GM12865 (cell line): ENCODE measurements around the gene CBX6.

Source experiments
- DNase-seq: peaks from one replicate; pipeline ENCODE4 v3.0.0; 2010; ENCODE audit warnings: low read depth
- H3K4me3 ChIP-seq: 2 replicates; pipeline ENCODE4 v1.5.1; 2011; ENCODE audit warnings: mild to moderate bottlenecking, low read depth, low read length, control low read depth
- CTCF ChIP-seq: IDR thresholded peaks from 2 replicates; pipeline ENCODE4 v1.5.1; 2011; ENCODE audit warnings: low read length, control low read depth, low read depth, inconsistent platforms; ENCODE audit not compliant: insufficient read depth; ENCODE audit errors: missing control alignments

Gene CBX6

GRCh38 chr22:38901111-38901641, 29.2 kb upstream of the CBX6 start:
- no peak overlapping the region for H3K4me3 ChIP-seq
- DNase-seq, result no peak
- no peak for TF ChIP-seq CTCF

GRCh38 chr22:38900677-38901076, 28.7 kb upstream of the CBX6 start:
- no peak for DNase-seq
- H3K4me3 ChIP-seq, result no peak overlapping the region
- TF ChIP-seq CTCF, result no peak

- no peak overlapping the region for H3K4me3 ChIP-seq
- no peak for DNase-seq
- no peak for TF ChIP-seq CTCF
These were observed 19.2 kb upstream of the CBX6 start for GRCh38 chr22:38891256-38891655.

- TF ChIP-seq CTCF, result no peak
- no peak overlapping the region for H3K4me3 ChIP-seq
- DNase-seq, result no peak
These were observed 18.4 kb upstream of the CBX6 start for GRCh38 chr22:38890377-38890776.

GRCh38 chr22:38886333-38886732, 14.3 kb upstream of the CBX6 start:
- no peak overlapping the region for H3K4me3 ChIP-seq
- no peak for TF ChIP-seq CTCF
- DNase-seq, result no peak

- DNase-seq, result no peak
- TF ChIP-seq CTCF, result no peak
- H3K4me3 ChIP-seq, result no peak overlapping the region
These were observed 11.1 kb upstream of the CBX6 start for GRCh38 chr22:38882972-38883622.
